H54 (cell line): ENCODE results near the gene ZDHHC13.

ENCODE experiments used
- DNase-seq: peaks from one replicate; pipeline ENCODE4 v3.0.0; 2011; ENCODE audit warnings: low spot score, mixed read lengths; ENCODE audit not compliant: insufficient read length
- FAIRE-seq: peaks from 3 replicates; lab custom pipeline; 2011; peaks lifted over from hg19 to GRCh38; lab: Jason Lieb, UNC
- POLR2A ChIP-seq: IDR thresholded peaks from 2 replicates; pipeline ENCODE4 v1.6.1; 2011; ENCODE audit warnings: low read depth, mild to moderate bottlenecking, low read length

The ZDHHC13 gene

GRCh38 chr11:19087658-19088057 is 29.3 kb upstream of the ZDHHC13 start:
- FAIRE-seq = no peak
- TF ChIP-seq POLR2A = no peak
- peak; percentile 33 for DNase-seq

DNA sequence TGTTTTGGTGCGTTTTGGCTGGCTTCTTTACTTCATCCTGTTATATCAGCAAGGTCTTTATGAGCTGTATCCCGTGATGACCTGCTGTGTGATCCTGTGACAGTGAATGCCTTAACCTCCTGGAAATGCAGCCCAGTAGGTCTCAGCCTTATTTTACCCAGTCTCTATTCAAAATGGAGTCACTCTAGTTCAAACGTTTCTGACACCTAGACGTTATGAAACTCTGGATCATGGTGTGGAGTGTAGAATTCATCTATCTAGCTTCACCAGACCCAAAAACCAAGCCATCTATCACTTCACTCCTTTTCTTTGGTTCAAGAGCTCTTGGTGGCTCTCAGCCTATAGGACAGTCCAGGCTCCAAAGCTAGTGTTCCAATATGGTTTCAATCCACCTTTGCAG is 28.2 kb upstream of the ZDHHC13 start:
- FAIRE-seq (no peak), DNase-seq (no peak)
- no peak for TF ChIP-seq POLR2A

GRCh38 chr11:19089421-19089820 is 27.5 kb upstream of the ZDHHC13 start:
- no peak for DNase-seq
- TF ChIP-seq POLR2A = no peak
- FAIRE-seq = no peak

GRCh38 chr11:19091366-19091765 is 25.6 kb upstream of the ZDHHC13 start:
- no peak for DNase-seq
- no peak for TF ChIP-seq POLR2A
- FAIRE-seq = no peak

DNA sequence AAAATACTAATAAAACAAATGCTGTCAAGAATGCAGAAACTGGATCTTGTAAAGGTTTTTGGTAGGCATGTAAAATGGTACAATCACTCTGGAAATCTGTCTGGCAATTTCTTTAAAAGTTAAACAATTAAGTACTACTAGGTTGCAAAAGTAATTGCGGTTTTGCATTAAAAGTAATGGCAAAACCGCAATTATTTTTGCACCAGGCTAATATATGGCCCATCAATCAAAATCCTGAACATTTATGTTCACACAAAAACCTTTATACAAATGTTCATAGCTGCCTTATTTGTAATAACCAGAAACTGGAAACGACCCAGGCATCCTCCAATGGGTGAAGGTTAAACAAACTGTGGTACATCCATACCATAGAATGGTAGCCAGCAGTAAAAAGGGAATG is 24.6 kb upstream of the ZDHHC13 start:
- no peak for FAIRE-seq
- TF ChIP-seq POLR2A = no peak
- no peak for DNase-seq

DNA sequence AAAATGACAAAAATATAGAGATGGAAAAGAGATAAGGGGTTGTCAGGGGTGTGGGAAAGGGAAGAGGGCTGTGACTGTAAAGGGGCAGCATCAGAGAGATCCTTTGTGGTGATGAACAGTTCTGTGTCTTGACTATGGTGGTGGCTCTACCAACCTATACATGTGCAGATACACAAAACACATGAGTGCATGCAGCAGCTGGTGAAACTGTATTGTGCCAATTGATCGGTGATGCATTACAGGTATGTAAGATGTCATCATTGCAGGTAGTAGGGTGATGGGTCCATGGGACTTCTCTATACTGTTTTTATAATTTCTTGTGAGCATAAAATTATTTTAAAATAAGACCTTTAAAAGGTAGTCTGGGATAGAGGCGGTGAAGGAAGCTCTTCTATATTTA is 24.1 kb upstream of the ZDHHC13 start:
- no peak for DNase-seq
- no peak for FAIRE-seq
- no peak for TF ChIP-seq POLR2A

DNA sequence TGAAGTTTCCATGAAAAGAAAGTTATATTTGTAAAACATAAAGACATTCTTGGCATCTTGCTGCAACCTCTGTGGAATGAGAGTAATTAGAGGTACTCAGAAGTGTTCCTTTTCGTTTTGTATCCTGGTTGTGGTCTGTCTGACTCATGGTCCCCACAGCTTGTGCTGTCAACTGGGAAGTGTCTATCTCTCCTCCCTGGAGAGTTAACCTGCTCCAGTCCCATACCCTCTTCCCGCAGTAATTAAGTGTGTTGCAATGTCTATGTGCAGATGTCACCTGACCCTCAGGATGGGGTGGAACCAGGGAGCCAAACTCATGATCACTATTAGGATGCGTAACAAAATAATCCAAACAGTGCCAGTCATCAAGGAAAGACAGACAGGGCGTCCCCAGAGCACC is 23.0 kb upstream of the ZDHHC13 start:
- DNase-seq (no peak), FAIRE-seq (no peak)
- TF ChIP-seq POLR2A = no peak

DNA sequence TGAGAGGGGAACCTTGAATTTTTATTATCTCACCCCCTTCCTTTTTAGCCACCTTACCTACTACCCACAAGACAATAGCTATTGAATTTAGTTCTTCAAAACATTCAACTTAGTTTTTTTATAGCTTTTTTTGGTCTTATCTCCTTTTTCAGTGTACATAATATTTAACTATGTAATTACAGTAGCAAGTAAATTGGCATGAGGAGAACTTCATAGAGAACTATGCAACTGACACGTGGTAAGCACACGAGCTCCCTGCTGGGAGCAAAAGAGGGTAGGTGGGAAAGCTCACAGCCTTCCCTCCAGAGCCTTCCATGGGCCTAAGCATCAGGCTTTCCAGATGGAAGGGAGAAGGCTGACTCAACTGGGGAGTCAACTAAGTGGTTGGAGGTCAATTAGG is 22.1 kb upstream of the ZDHHC13 start:
- no peak for TF ChIP-seq POLR2A
- DNase-seq (no peak), FAIRE-seq (no peak)

DNA sequence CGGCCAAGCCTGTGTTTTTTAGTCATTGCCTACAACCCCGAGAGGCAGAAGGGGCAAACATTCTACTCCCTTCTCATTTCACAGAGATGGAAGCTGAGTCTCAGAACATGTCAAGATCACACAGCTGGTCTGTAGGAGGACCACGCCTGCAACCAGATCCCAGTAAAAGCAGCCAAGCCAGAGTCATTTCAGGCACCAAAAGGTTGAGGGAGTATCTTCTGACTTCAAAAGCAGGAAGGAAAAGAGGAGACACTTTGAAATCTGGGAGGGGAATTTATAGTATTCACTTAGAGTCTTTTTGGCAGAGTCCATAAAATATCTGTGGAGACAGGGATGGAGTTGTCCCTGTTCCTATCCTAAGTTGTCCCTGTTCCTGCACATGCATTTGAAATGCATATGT is 17.9 kb upstream of the ZDHHC13 start:
- no peak for TF ChIP-seq POLR2A
- DNase-seq = no peak
- no peak for FAIRE-seq

GRCh38 chr11:19100885-19101284 is 16.1 kb upstream of the ZDHHC13 start:
- TF ChIP-seq POLR2A = no peak
- DNase-seq = no peak
- FAIRE-seq = no peak

GRCh38 chr11:19101796-19102520 is 15.0 kb upstream of the ZDHHC13 start:
- no peak for DNase-seq
- no peak for TF ChIP-seq POLR2A
- FAIRE-seq = no peak

- no peak for FAIRE-seq
- TF ChIP-seq POLR2A = no peak
- no peak for DNase-seq
Observed at GRCh38 chr11:19102521-19102900, 14.5 kb upstream of the ZDHHC13 start.

DNA sequence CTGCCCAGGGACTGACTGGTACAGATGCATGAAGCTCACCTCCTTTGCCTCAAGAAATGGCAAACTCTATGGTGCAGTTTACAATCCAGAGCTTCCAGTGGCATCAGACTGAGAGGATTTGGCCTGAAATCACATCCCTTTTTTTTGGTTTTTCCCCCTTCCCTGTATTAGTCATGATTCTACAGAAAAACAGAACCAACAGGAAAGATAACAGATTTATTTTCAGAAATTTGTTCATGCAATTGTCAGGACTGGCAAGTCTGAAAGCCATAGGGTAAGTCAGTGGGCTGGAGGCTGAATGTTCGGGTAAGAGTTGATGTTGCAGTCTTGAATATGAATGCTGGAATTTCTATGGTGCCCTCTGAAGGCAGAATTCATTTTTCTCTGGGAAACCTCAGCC is 12.0 kb upstream of the ZDHHC13 start:
- no peak for TF ChIP-seq POLR2A
- no peak for FAIRE-seq
- no peak for DNase-seq

DNA sequence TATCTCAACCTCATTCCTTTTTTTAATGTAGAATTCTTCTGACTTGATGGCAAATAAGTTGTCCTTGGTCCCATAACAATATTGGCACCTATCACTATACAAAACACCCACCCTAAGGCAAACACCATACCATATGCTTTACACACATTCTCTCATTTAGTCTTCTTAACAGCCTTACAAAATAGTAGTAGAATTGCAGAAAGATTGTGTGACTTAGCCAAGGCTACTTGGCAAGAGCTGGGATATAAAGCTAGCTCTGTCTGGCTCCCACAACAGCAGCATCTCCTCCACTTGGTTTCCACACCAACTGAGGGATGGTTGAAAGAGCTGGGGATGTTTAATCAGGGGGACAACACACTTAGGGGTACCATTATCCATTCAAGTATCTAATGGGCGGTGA is 9.8 kb upstream of the ZDHHC13 start:
- no peak for FAIRE-seq
- DNase-seq = no peak
- TF ChIP-seq POLR2A = no peak

DNA sequence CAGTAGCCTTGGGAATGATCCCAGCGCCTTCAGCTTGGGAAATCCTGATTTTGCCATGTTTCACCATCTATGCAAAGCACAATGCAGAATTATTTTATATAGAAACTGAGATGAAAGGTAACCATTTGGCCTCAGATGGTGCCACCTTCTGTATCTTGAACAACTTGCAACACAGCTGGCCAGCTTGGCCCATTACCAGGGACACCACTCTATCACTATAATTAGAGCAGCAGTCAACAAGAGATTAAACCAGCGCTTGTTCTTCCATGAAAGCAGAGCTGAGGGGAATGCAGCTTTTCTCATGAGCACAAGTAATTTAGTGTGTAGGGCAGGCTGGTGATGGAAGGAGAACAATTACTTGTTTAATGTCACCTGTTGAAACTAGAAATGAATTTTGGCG is 6.7 kb upstream of the ZDHHC13 start:
- no peak for FAIRE-seq
- no peak for TF ChIP-seq POLR2A
- no peak for DNase-seq

GRCh38 chr11:19111809-19112208 is 5.2 kb upstream of the ZDHHC13 start:
- FAIRE-seq = no peak
- no peak for DNase-seq
- TF ChIP-seq POLR2A = no peak
